K562 (cell line): ENCODE measurements around the gene B3GALT5. TPM values are rescaled to one million over a fixed set of nuclear protein-coding genes. Genes with fewer than 3 reads are reported as not detected.

Source experiments
- ATAC-seq: fragments of 200-7000 bp; cut with Tn5 transposase; 3 replicates; pipeline ENCODE4 v1.9.1; 2020; ENCODE audit warnings: moderate library complexity
- BruUV-seq: library from RNA; stranded (reverse); fragments of 400-500 nt; replicated peaks from 2 replicates; lab custom pipeline; 2021; lab: Mats Ljungman, UMichigan
- CTCF ChIA-PET: fragments of 300-600 bp; formaldehyde crosslinking; extraction: SDS; loops from one replicate; lab custom pipeline; 2021; ENCODE audit warnings: low intra/inter-chr PET ratio; lab: Yijun Ruan, JAX
- POLR2A ChIA-PET: fragments of 300-600, 350-650 bp; sonication (Branson Sonifier 250); formaldehyde crosslinking; extraction: SDS; loops from one replicate; lab custom pipeline; 2021; ENCODE audit warnings: antibody characterized with exemption, inconsistent platforms; lab: Yijun Ruan, JAX
- DNase-seq, 4 experiments: peaks; one replicate each; pipeline versions ENCODE4 v3.0.0 to v3.0.0-alpha.2; 2011 to 2018; ENCODE audit warnings: low spot score in 3 of 4, mixed read lengths in 3 of 4; ENCODE audit errors: extremely low read depth in 1 of 4
- FAIRE-seq: peaks from 2 replicates; lab custom pipeline; 2011; peaks lifted over from hg19 to GRCh38; lab: Jason Lieb, UNC
- H2AFZ ChIP-seq: 2 replicates; pipeline ENCODE4 v1.6.0; 2011; ENCODE audit warnings: low read depth, low read length, control low read depth, inconsistent platforms
- H3K27ac ChIP-seq: fragments of 200-600 bp; 3 replicates; pipeline ENCODE4 v1.8.0; 2011; ENCODE audit warnings: low read depth, mild to moderate bottlenecking, control low read depth, inconsistent platforms, low read length, moderate library complexity, mixed read lengths; ENCODE audit errors: extremely low read depth
- H3K27me3 ChIP-seq, 2 experiments: fragments of 300-600 bp in 1 of 2; 2 replicates in 1 of 2; 3 replicates in 1 of 2; pipeline versions ENCODE4 v1.6.0 to v1.8.0; 2011; ENCODE audit warnings: inconsistent platforms in 2 of 2, low read length in 2 of 2, mild to moderate bottlenecking in 1 of 2, mixed read lengths in 1 of 2, moderate library complexity in 1 of 2; ENCODE audit not compliant: control insufficient read depth in 2 of 2, insufficient read depth in 2 of 2
- H3K36me3 ChIP-seq: fragments of 300-600 bp; 3 replicates; pipeline ENCODE4 v1.8.0; 2011; ENCODE audit warnings: mild to moderate bottlenecking, low read length, inconsistent platforms; ENCODE audit not compliant: control insufficient read depth, insufficient read depth
- H3K4me1 ChIP-seq, 2 experiments: fragments of 200-600 bp in 1 of 2; replicated peaks in 1 of 2; 2 replicates in 1 of 2; 3 replicates in 1 of 2; pipeline versions ENCODE4 v1.5.1 to v1.8.0; 2011; ENCODE audit warnings: inconsistent platforms in 2 of 2, low read length in 2 of 2, mild to moderate bottlenecking in 1 of 2, mixed read lengths in 1 of 2, moderate library complexity in 1 of 2; ENCODE audit not compliant: control insufficient read depth in 2 of 2, insufficient read depth in 2 of 2
- H3K4me2 ChIP-seq: 2 replicates; pipeline ENCODE4 v1.6.1; 2011; ENCODE audit warnings: low read length, control low read depth, inconsistent platforms, mixed read lengths; ENCODE audit not compliant: insufficient read depth
- H3K4me3 ChIP-seq: fragments of 200-600 bp; sonication (generic), shearing (Covaris generic); 2 replicates; pipeline ENCODE4 v1.5.1; 2016; ENCODE audit warnings: control low read depth, inconsistent platforms
- H3K79me2 ChIP-seq: fragments of 200-600 bp; 3 replicates; pipeline ENCODE4 v1.8.0; 2011; ENCODE audit warnings: low read length, inconsistent platforms; ENCODE audit not compliant: control insufficient read depth, insufficient read depth
- H3K9ac ChIP-seq, 2 experiments: 2 replicates each; pipeline versions ENCODE4 v1.6.0 to v1.6.1; 2011; ENCODE audit warnings: low read depth in 2 of 2, low read length in 2 of 2, control low read depth in 1 of 2, inconsistent platforms in 1 of 2, mild to moderate bottlenecking in 1 of 2, mixed read lengths in 1 of 2; ENCODE audit not compliant: insufficient read depth in 1 of 2
- H3K9me1 ChIP-seq: one replicate; pipeline ENCODE4 v1.6.0; 2011; ENCODE audit warnings: inconsistent platforms, mild to moderate bottlenecking, low read length, moderate library complexity; ENCODE audit not compliant: control insufficient read depth, insufficient read depth
- H3K9me3 ChIP-seq: replicated peaks from 2 replicates; pipeline ENCODE4 v1.5.1; 2011; ENCODE audit warnings: low read depth, low read length, inconsistent platforms; ENCODE audit not compliant: control insufficient read depth, insufficient read depth
- H4K20me1 ChIP-seq: replicated peaks from 2 replicates; pipeline ENCODE4 v1.6.1; 2011; ENCODE audit warnings: low read length, inconsistent platforms, mixed read lengths; ENCODE audit not compliant: control insufficient read depth, insufficient read depth
- ARID4B ChIP-seq: sonication (generic); formaldehyde crosslinking; IDR thresholded peaks from 2 replicates; pipeline ENCODE4 v1.8.0; 2022; ENCODE audit warnings: mild to moderate bottlenecking, missing genetic modification reagents
- BMI1 ChIP-seq: fragments of 150-350 bp; IDR thresholded peaks from 2 replicates; pipeline ENCODE4 v1.6.1; 2014; ENCODE audit warnings: low read length
- DACH1 ChIP-seq: fragments of 450-650 bp; IDR thresholded peaks from 2 replicates; pipeline ENCODE4 v1.6.1; 2018; ENCODE audit not compliant: partially characterized antibody
- ELF2 ChIP-seq: fragments of 250-450 bp; sonication (Bioruptor Pico); IDR thresholded peaks from 2 replicates; pipeline ENCODE4 v1.5.0; 2021; ENCODE audit warnings: mild to moderate bottlenecking
- HES1 ChIP-seq: fragments of 450-650 bp; IDR thresholded peaks from 2 replicates; pipeline ENCODE4 v1.6.1; 2016; ENCODE audit warnings: low read depth, mild to moderate bottlenecking, moderate library complexity
- HNRNPH1 ChIP-seq: fragments of 200-400 bp; formaldehyde crosslinking; optimal IDR thresholded peaks from 2 replicates; pipeline ENCODE3; 2017; ENCODE audit warnings: low read depth, mild to moderate bottlenecking, low read length, moderate library complexity
- MAFG ChIP-seq: fragments of 450-650 bp; conservative IDR thresholded peaks from 2 replicates; pipeline ENCODE4 v1.6.1; 2016; ENCODE audit warnings: missing genetic modification characterization, missing compliant biosample characterization
- NFATC3 ChIP-seq: fragments of 450-650 bp; IDR thresholded peaks from 2 replicates; pipeline ENCODE4 v1.6.1; 2017; ENCODE audit warnings: mild to moderate bottlenecking
- NFYB ChIP-seq: IDR thresholded peaks from 2 replicates; pipeline ENCODE4 v1.6.1; 2011; ENCODE audit warnings: mild to moderate bottlenecking, moderate library complexity; ENCODE audit not compliant: insufficient read length; ENCODE audit errors: extremely low read depth
- SMAD4 ChIP-seq: fragments of 250-450 bp; sonication (Bioruptor Pico); conservative IDR thresholded peaks from 2 replicates; pipeline ENCODE4 v1.8.0; 2021; ENCODE audit warnings: inconsistent platforms, mild to moderate bottlenecking, moderate library complexity
- STAT5B ChIP-seq: fragments of 250-450 bp; sonication (Bioruptor Pico); IDR thresholded peaks from 2 replicates; pipeline ENCODE4 v1.8.0; 2021; ENCODE audit warnings: mild to moderate bottlenecking, inconsistent platforms
- ZBTB17 ChIP-seq: fragments of 450-650 bp; formaldehyde crosslinking; IDR thresholded peaks from 2 replicates; pipeline ENCODE4 v1.4.0; 2020; ENCODE audit warnings: mild to moderate bottlenecking
- ZNF347 ChIP-seq: fragments of 450-650 bp; formaldehyde crosslinking; IDR thresholded peaks from 2 replicates; pipeline ENCODE4 v1.4.0; 2020; ENCODE audit warnings: low read depth, mild to moderate bottlenecking, moderate library complexity
- ZNF444 ChIP-seq: fragments of 250-450 bp; sonication (Bioruptor Pico); IDR thresholded peaks from 2 replicates; pipeline ENCODE4 v1.4.0; 2020; ENCODE audit warnings: mild to moderate bottlenecking, moderate library complexity
- ZNF696 ChIP-seq: fragments of 250-450 bp; sonication (Bioruptor Pico); conservative IDR thresholded peaks from 2 replicates; pipeline ENCODE4 v1.4.0; 2020; ENCODE audit warnings: mild to moderate bottlenecking, moderate library complexity
- WGBS: fragments of 100-300 bp; shearing (Covaris generic); methylation state at CpG from one replicate; pipeline ENCODE4 v1.1.6; 2016; ENCODE audit warnings: low coverage, mixed read lengths; ENCODE audit not compliant: insufficient coverage; ENCODE audit errors: missing lambda C conversion rate; 5-methylcytosine and 5-hydroxymethylcytosine counted together
- in situ Hi-C: fragments of 300-500 bp; cut with MboI; formaldehyde crosslinking; loops from 4 replicates; pipeline ENCODE4 v1.15.0; 2018; ENCODE audit warnings: inconsistent platforms, mixed read lengths
- intact Hi-C: fragments of 100-400 bp; cut with micrococcal nuclease; formaldehyde crosslinking; loops from 2 replicates; pipeline ENCODE4 v1.14.2; 2022
- polyA plus RNA-seq, 8 experiments: library from polyadenylated mRNA; depleted of rRNA in 4 of 8; stranded (reverse) in 5 of 8; unstranded in 3 of 8; fragments of >200 nt; fragmentation: Nextera tagmentation in 2 of 8; fragmentation: Illumina TruSeq in 1 of 8; extraction: Ambion mirVana in 2 of 8; extraction: Trizol in 1 of 8; gene quantifications; 2 replicates each; pipeline versions ENCODE4 v1.2.1 to v1.2.3, GENCODE V29; 2011 to 2014; ENCODE audit warnings: inconsistent platforms in 1 of 8, missing spikeins in 1 of 8
- total RNA-seq, 7 experiments: library from RNA; depleted of rRNA in 6 of 7; stranded (reverse); fragments of >200 nt in 6 of 7; fragmentation: Illumina TruSeq in 2 of 7; extraction: Trizol in 2 of 7; gene quantifications; 2 replicates each; pipeline versions ENCODE4 v1.2.1 to v1.2.3, GENCODE V29; 2011 to 2021; ENCODE audit warnings: low replicate concordance in 1 of 7

Gene B3GALT5
- total and polyA plus RNA-seq, 9 of the 15 experiments (the other 6 are each of a cell fraction or from before 2014, with no cell fraction given), result 0.02 TPM; not detected in 8

- H3K9me1 ChIP-seq, result no peaks in the 10 kb centered on the region
Measured at GRCh38 chr21:39710866-39711265, 98.1 kb downstream of the B3GALT5 start.

More at GRCh38 chr21:39710866-39711265, 98.1 kb downstream of the B3GALT5 start:
- H3K4me2 ChIP-seq, result no peak overlapping the region
- in situ Hi-C loops, result no loop called here
- TF ChIP-seq ZNF444 (CRISPR knock-in tag) (no peak), ARID4B (CRISPR knock-in tag) (no peak), DACH1 (no peak), MAFG (tag) (no peak), ZNF347 (CRISPR knock-in tag) (no peak), NFYB (no peak), ZBTB17 (CRISPR knock-in tag) (no peak), SMAD4 (CRISPR knock-in tag) (no peak), ZNF696 (CRISPR knock-in tag) (no peak), HNRNPH1 (no peak), ELF2 (CRISPR knock-in tag) (no peak), HES1 (no peak), BMI1 (no peak), STAT5B (CRISPR knock-in tag) (no peak), NFATC3 (no peak)
- TF ChIP-seq, all 486 proteins: peak for 0
- no peaks in the 10 kb centered on the region for H4K20me1 ChIP-seq
- BruUV-seq, result no TSS peak
- H3K9me3 ChIP-seq, result no peaks in the 10 kb centered on the region
- no peak overlapping the region for H3K4me3 ChIP-seq
- peaks cover 0 to 12% of the 10 kb centered on the region in 2 experiments; a peak in 1 of 5 replicates for H3K27me3 ChIP-seq
- H3K27ac ChIP-seq, result no peak overlapping the region
- ATAC-seq (no peak), FAIRE-seq (no peak), DNase-seq (no peak)
- H3K9ac ChIP-seq, result no peak overlapping the region
- H3K79me2 ChIP-seq, result no peaks in the 10 kb centered on the region
- intact Hi-C loops, result no loop called here
- ChIA-PET CTCF (interaction anchor here (0.6 kb wide), 1 partner anchor 189 kb away, joined by 4 read pairs; no protein-coding TSS in a partner anchor), POLR2A (interaction anchor here (0.9 kb wide), 1 partner anchor 14 kb away, joined by 3 read pairs; no protein-coding TSS in a partner anchor)
- no peaks in the 10 kb centered on the region for H3K4me1 ChIP-seq
- no peaks in the 10 kb centered on the region for H3K36me3 ChIP-seq
- no peak overlapping the region for H2AFZ ChIP-seq
- 0% methylated on average over 8 of the region's 8 CpGs for WGBS
